H54 (cell line): ENCODE results near the gene PRAME.
"Not testable (repeated sequence)": the region's sequence is repeated elsewhere in the genome, so short reads cannot be mapped to it uniquely, and the experiment has no call there.

Experiments used
- DNase-seq: peaks from one replicate; pipeline ENCODE4 v3.0.0; 2011; ENCODE audit warnings: low spot score, mixed read lengths; ENCODE audit not compliant: insufficient read length
- FAIRE-seq: peaks from 3 replicates; lab custom pipeline; 2011; peaks lifted over from hg19 to GRCh38; lab: Jason Lieb, UNC
- POLR2A ChIP-seq: IDR thresholded peaks from 2 replicates; pipeline ENCODE4 v1.6.1; 2011; ENCODE audit warnings: low read depth, mild to moderate bottlenecking, low read length

PRAME gene

GRCh38 chr22:22558972-22559603, at the start of gene PRAME:
Gene PRAME (minus strand): TSS chr22:22559265. CDS start chr22:22556832, 2,433 bp downstream.
- peak; percentile 81 for DNase-seq
- no peak; the same call in 1 of the 2 replicates for TF ChIP-seq POLR2A
- peak; percentile 73 for FAIRE-seq

DNA sequence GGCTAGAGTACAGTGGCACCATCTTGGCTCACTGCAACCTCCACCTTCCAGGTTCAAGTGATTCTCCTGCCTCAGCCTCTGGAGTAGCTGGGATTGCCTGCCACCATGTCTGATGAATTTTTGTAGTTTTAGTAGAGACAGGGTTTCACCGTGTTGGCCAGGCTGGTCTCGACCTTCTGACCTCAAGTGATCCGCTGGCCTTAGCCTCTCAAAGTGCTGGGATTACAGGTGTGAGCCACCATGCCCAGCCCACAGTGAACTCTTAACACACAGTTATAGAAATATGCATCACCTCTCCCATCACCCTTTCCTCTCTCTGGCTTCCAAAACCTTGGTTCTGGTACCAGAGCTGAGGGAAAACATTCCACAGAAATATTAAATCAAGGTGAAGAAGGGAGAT, 49.0 kb upstream of the PRAME start:
- DNase-seq, FAIRE-seq: not testable (repeated sequence)

- FAIRE-seq (no peak), DNase-seq (no peak)
- TF ChIP-seq POLR2A, result no peak
Observed at GRCh38 chr22:22605074-22605404, 46.0 kb upstream of the PRAME start.

- no peak for FAIRE-seq
- no peak for TF ChIP-seq POLR2A
- DNase-seq, result no peak
Observed at GRCh38 chr22:22604326-22605073, 45.4 kb upstream of the PRAME start.

DNA sequence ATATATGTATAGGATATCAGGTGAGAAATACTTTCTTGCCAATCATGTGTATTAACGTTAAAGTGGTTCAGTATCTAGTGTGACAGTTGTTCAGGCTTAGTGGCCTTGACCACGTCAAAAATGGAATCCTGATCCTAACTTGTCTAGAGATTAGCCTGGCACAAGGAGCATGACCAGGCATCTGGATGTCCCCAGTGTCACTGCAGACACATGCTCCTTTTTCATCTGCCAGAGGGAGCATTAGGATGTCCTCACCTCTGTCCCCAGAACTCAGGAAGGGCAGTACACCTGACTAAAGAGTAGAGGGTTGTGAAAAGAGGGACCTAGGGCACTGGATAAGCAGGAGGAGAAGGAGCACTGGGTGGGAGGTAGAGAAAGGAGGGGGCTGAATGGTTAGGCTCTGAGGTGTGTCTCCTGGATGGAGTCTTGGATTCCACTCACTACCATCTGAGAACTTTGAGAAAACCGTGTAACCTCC, 44.4 kb upstream of the PRAME start:
- FAIRE-seq (no peak), DNase-seq (no peak)
- no peak for TF ChIP-seq POLR2A

GRCh38 chr22:22600531-22601261, 41.6 kb upstream of the PRAME start:
- DNase-seq, result no peak
- no peak for TF ChIP-seq POLR2A
- no peak for FAIRE-seq

DNA sequence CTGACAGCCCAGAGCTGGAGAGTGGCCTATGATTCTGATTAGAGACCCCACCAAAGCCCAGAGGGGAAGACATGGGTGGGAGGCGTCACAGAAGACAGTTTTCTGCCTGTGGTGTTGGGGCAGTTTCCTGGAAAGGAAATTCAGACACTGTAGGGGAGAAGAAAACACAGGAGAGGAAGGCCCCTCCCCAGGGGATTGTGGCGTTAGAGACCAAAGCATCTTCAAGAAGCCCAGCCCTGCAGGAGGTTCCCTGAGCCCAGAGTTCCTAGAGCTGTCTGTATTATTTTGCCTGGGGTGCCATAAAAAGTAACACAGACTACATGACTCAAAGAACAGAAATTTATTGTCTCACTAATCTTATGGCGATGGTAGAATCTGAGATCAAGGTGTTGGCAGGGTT, 40.2 kb upstream of the PRAME start:
- FAIRE-seq, result no peak
- no peak for TF ChIP-seq POLR2A
- DNase-seq, result no peak

GRCh38 chr22:22598144-22598543, 39.1 kb upstream of the PRAME start:
- no peak for TF ChIP-seq POLR2A
- DNase-seq, result no peak
- FAIRE-seq, result no peak

GRCh38 chr22:22595001-22595835, 36.2 kb upstream of the PRAME start:
- FAIRE-seq (no peak), DNase-seq (no peak)
- TF ChIP-seq POLR2A, result no peak

DNA sequence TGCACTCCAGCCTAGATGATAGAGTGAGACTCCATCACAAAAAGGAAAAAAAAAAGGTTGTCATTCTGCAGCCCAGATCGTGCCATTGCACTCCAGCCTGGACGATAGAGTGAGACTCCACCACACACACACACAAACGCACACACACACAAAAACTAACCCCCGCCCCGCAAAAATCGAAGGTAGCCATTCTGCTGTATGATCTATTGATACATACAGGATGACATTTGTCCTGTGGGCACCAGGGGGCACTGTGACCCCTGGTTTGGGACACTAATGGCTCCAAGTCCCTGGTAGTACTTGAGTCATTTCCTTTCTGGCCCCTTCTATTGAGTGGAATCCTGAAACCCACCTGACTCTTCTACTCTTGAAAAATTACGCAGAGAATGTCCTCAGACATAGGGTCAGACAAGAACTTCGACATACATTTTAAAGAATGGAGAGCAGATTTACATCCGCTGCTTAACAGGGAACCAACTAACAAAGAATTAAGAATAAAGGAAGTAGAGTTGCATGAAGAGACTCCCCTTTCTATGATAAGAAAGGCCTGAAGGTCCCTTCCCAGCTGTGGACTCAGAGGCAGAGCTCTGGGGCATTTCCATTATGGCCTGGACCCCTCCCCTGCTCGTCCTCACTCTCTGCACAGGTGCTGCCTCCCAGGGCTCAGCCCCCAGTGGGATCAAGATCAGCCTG, 35.0 kb upstream of the PRAME start:
- FAIRE-seq (peak; percentile 36), DNase-seq (peak; percentile 15)
- TF ChIP-seq POLR2A, result no peak

DNA sequence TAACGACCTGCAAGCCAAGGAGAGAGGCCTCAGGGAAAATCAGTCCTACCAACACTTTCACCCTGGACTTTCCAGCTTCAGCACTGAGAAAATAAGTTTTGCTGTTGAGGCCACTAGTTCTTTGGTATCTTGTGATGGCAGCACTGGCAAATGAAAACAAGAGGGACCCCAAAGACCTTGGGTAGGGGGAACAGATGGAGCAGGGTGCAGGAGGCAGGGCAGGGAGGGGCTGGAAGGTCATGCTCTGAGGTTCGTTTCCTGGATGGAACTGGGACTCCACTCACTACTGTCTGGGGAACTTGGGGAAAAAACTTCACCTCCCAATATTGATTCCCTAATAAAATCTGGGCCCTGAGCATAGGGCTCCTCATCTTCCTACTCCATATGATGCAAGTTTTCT, 34.2 kb upstream of the PRAME start:
- TF ChIP-seq POLR2A, result no peak
- no peak for DNase-seq
- no peak for FAIRE-seq

DNA sequence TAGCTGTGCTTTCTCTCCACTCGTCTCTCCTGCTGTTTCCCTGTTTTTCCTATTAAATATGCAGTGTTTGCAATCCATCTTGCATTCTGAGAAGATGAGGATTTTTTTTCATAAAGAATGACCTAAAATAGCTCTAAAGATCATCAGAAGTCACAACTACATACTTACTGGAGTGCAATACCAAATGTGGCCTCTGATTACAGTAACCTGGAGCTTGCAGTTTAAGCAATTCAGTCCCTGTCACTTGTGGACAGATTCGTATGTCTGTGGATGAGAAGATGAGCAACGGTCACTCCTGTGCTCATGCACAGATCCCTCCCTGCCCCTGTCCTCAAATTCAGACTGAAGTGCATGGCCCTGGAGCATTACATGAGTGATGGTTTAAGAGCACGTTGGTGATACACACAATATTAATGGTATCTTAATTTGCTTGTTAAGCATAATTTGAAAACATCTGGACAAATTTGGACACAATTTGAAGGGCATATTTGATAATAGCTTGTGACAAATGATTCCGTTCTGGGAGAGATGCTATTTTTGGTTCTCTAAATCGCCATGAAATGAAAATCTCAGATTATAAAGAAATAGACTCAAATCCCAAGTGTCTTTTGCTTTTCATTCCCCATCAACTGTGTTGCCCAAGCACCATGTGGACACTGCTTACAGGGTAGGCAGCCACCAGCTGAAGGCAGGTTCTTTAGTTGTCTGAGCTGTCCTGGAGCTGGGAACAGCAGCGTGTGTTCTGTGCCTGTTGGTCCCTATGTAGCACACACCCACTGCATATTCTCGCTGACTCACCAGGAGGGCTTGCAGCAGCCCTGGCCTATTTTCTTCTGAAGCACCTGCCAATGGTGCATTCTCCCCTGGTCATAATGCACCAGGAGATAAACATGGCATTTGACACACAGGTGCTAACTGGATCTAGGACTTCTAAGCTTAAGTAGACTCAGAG, 32.6 kb upstream of the PRAME start:
- no peak for DNase-seq
- TF ChIP-seq POLR2A, result no peak

More for the DNA sequence above, 32.6 kb upstream of the PRAME start:
- FAIRE-seq, result no peak
